Esophagus mucosa (tissue), 1 donor: Measurements from ENCODE around the gene ISCA1. TPM values are rescaled to one million over a fixed set of nuclear protein-coding genes. Genes with fewer than 3 reads are reported as not detected.

Source experiments
- ATAC-seq: fragments of 200-7000 bp; cut with Tn5 transposase; one replicate; pipeline ENCODE4 v1.9.1; 2020
- total RNA-seq: library from RNA; stranded (reverse); gene quantifications from one replicate; pipeline ENCODE4 v1.2.4, GENCODE V29; 2023
- donor health status: DM: yes; HTN: yes; CAD: no.

Gene ISCA1
- total RNA-seq, 1 donor from 2014 or later = 15.4 TPM

GRCh38 chr9:86219606-86220005, 62.7 kb downstream of the ISCA1 start:
- ATAC-seq = no peak

GRCh38 chr9:86217076-86217755, 65.1 kb downstream of the ISCA1 start:
- ATAC-seq = no peak

Other genes starting within 250 kb of the ISCA1 start
- 3.7 TPM for gene GOLM1, start 183.0 kb downstream of the ISCA1 start, total RNA-seq
- gene C9orf153, start 22.9 kb downstream of the ISCA1 start, total RNA-seq = 0.12 TPM
- 33.3 TPM for gene TUT7, start 71.9 kb upstream of the ISCA1 start, total RNA-seq